ENCODE data around the gene ATP6V1C2.

The ATP6V1C2 gene

DNA sequence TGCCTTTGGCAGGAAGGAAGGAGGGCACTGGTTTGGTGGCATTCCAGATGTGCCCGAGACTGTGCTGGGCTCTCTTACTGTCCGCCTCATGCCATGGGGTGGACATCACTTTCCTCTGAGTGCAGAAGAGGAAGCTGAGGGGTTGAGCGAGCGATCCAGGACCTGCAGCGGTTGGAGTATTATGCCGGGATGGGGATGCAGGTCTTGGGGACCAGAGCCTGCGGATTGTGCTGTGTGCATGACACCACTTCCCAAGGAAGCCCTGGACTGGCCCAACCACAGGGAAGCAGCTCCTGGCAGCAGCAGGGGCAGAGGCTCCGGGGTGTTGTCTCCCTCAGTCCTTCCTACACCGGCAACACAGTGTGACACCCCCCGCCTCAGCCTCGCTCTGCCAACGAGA is 44.5 kb downstream of the ATP6V1C2 start:
- Histone ChIP-seq H3K4me2 (ENCODE audit: low read length) (no peak overlapping the region), H3K36me3 (ENCODE audit: control insufficient read depth in 1 of 2, insufficient read depth in 2 of 2, low read length in 2 of 2) (peaks cover 0 to 2% of the 10 kb centered on the region in 2 experiments), H3K4ac (ENCODE audit: low read depth, low read length) (no peak overlapping the region), H3K79me2 (ENCODE audit: control insufficient read depth, insufficient read depth, low read length, poor library complexity) (no peaks in the 10 kb centered on the region), H3K79me1 (ENCODE audit: low read length) (no peaks in the 10 kb centered on the region), H3K9me3 (ENCODE audit: insufficient read depth, low read depth, low read length) (peaks cover 2% of the 10 kb centered on the region), H3K9ac (ENCODE audit: low read length) (no peak overlapping the region), H3K18ac (ENCODE audit: low read length) (no peak overlapping the region), H2BK12ac (ENCODE audit: low read length) (no peak overlapping the region), H3K4me3 (ENCODE audit: low read depth, low read length) (no peak overlapping the region), H3K23ac (ENCODE audit: low read length) (no peak overlapping the region), H2AK5ac (ENCODE audit: low read length) (no peak overlapping the region), H3K27me3 (ENCODE audit: insufficient read depth, low read length) (no peaks in the 10 kb centered on the region), H2BK120ac (ENCODE audit: insufficient read depth, low read length, poor library complexity) (no peak overlapping the region), H2BK5ac (ENCODE audit: low read depth, low read length, poor library complexity) (no peak overlapping the region), H4K8ac (ENCODE audit: low read depth, low read length) (no peak overlapping the region), H4K91ac (ENCODE audit: low read depth, low read length) (no peak overlapping the region), H2AFZ (ENCODE audit: insufficient read depth, low read length, poor library complexity) (no peak overlapping the region), H4K12ac (ENCODE audit: low read depth, low read length) (no peak overlapping the region), H3K14ac (ENCODE audit: low read length) (no peak overlapping the region), H3K4me1 (ENCODE audit: control insufficient read depth in 1 of 2, insufficient read depth in 2 of 2, low read length in 2 of 2) (peaks cover 11 to 12% of the 10 kb centered on the region in 2 experiments), H3K27ac (ENCODE audit: low read depth, low read length) (no peak overlapping the region)
- no peak for DNase-seq
- no CpG with 5 or more reads among the region's 12 CpGs for WGBS (ENCODE audit: extremely low coverage, insufficient coverage, insufficient read length)

- H2BK5ac ChIP-seq (ENCODE audit: low read depth, low read length, poor library complexity) = no peak overlapping the region
- no peak overlapping the region for H2AK5ac ChIP-seq (ENCODE audit: low read length)
- peaks cover 6% of the 10 kb centered on the region for H3K79me1 ChIP-seq (ENCODE audit: low read length)
- no peak overlapping the region for H3K4me2 ChIP-seq (ENCODE audit: low read length)
- no peak overlapping the region for H3K4me3 ChIP-seq (ENCODE audit: low read depth, low read length)
- WGBS (ENCODE audit: extremely low coverage, insufficient coverage, insufficient read length) = no CpG with 5 or more reads among the region's 16 CpGs
- no peak overlapping the region for H2BK120ac ChIP-seq (ENCODE audit: insufficient read depth, low read length, poor library complexity)
- H3K79me2 ChIP-seq (ENCODE audit: control insufficient read depth, insufficient read depth, low read length, poor library complexity) = peaks cover 4% of the 10 kb centered on the region
- H3K18ac ChIP-seq (ENCODE audit: low read length) = no peak overlapping the region
- H3K23ac ChIP-seq (ENCODE audit: low read length) = no peak overlapping the region
- H3K14ac ChIP-seq (ENCODE audit: low read length) = no peak overlapping the region
- H4K12ac ChIP-seq (ENCODE audit: low read depth, low read length) = no peak overlapping the region
- no peak overlapping the region for H3K9ac ChIP-seq (ENCODE audit: low read length)
- H3K9me3 ChIP-seq (ENCODE audit: insufficient read depth, low read depth, low read length) = peaks cover 2% of the 10 kb centered on the region
- no peak overlapping the region for H4K8ac ChIP-seq (ENCODE audit: low read depth, low read length)
- H3K27me3 ChIP-seq (ENCODE audit: insufficient read depth, low read length) = no peaks in the 10 kb centered on the region
- H3K27ac ChIP-seq (ENCODE audit: low read depth, low read length) = no peak overlapping the region
- no peak overlapping the region for H4K91ac ChIP-seq (ENCODE audit: low read depth, low read length)
- H2AFZ ChIP-seq (ENCODE audit: insufficient read depth, low read length, poor library complexity) = no peak overlapping the region
- no peak overlapping the region for H3K4ac ChIP-seq (ENCODE audit: low read depth, low read length)
- peaks cover 2 to 6% of the 10 kb centered on the region in 2 experiments for H3K36me3 ChIP-seq (ENCODE audit: control insufficient read depth in 1 of 2, insufficient read depth in 2 of 2, low read length in 2 of 2)
- H3K4me1 ChIP-seq (ENCODE audit: control insufficient read depth in 1 of 2, insufficient read depth in 2 of 2, low read length in 2 of 2) = peaks cover 8% of the 10 kb centered on the region in 2 experiments
- no peak overlapping the region for H2BK12ac ChIP-seq (ENCODE audit: low read length)
- DNase-seq = no peak
Measured at GRCh38 chr2:10768063-10768507, 46.7 kb downstream of the ATP6V1C2 start.

DNA sequence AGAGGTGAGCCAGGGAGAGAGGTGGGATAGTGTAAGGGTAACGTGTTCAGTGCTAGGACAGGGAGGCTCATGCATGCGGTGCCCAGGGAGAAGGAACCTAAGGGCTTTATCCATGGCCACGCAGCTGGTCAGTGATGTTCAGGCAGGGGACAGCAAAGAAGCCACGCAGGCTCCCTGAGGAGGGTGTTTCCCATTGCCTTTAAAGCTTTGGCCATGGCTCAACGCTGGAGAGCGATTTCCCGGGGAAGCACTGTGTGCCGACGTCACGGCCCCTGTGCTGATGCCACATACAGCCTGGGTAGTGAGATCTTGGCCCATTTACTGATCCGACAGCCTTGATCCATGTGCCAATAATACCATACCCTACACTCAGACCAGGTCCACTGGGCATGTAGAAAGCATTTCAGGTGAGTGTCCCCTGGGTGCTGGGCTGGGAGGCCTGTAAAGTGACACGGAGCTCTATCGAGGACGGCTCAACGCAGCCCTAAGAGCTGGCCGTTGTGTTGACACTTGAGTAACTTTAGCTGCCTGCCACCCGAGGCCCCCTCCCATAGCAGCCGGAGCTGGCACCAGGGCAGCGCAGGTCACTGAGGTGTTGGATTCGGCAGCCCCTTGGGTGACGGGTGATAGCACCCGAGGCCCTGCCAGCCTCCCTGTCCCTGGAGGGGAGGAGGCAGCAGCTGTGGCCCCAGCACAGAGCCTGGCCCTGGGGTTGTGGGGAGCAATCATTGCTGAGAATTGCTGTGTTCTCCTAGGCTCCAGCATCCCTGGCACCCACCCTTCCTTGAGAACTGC is 49.7 kb downstream of the ATP6V1C2 start:
- Histone ChIP-seq H2AFZ (ENCODE audit: insufficient read depth, low read length, poor library complexity) (no peak overlapping the region), H4K8ac (ENCODE audit: low read depth, low read length) (no peak overlapping the region), H3K23ac (ENCODE audit: low read length) (no peak overlapping the region), H3K14ac (ENCODE audit: low read length) (no peak overlapping the region), H3K4me1 (ENCODE audit: control insufficient read depth in 1 of 2, insufficient read depth in 2 of 2, low read length in 2 of 2) (peaks cover 23 to 29% of the 10 kb centered on the region in 2 experiments), H2AK5ac (ENCODE audit: low read length) (peak overlapping the region; percentile 11), H3K27ac (ENCODE audit: low read depth, low read length) (no peak overlapping the region), H3K18ac (ENCODE audit: low read length) (no peak overlapping the region), H2BK120ac (ENCODE audit: insufficient read depth, low read length, poor library complexity) (no peak overlapping the region), H3K4me2 (ENCODE audit: low read length) (no peak overlapping the region), H3K4me3 (ENCODE audit: low read depth, low read length) (no peak overlapping the region), H3K79me2 (ENCODE audit: control insufficient read depth, insufficient read depth, low read length, poor library complexity) (peaks cover 7% of the 10 kb centered on the region), H3K9me3 (ENCODE audit: insufficient read depth, low read depth, low read length) (no peaks in the 10 kb centered on the region), H2BK5ac (ENCODE audit: low read depth, low read length, poor library complexity) (no peak overlapping the region), H2BK12ac (ENCODE audit: low read length) (no peak overlapping the region), H3K4ac (ENCODE audit: low read depth, low read length) (no peak overlapping the region), H3K36me3 (ENCODE audit: control insufficient read depth in 1 of 2, insufficient read depth in 2 of 2, low read length in 2 of 2) (peaks cover 7 to 14% of the 10 kb centered on the region in 2 experiments), H3K79me1 (ENCODE audit: low read length) (peaks cover 21% of the 10 kb centered on the region), H4K91ac (ENCODE audit: low read depth, low read length) (peak overlapping the region; percentile 17), H4K12ac (ENCODE audit: low read depth, low read length) (no peak overlapping the region), H3K9ac (ENCODE audit: low read length) (no peak overlapping the region), H3K27me3 (ENCODE audit: insufficient read depth, low read length) (no peaks in the 10 kb centered on the region)
- no peak for DNase-seq
- WGBS (ENCODE audit: extremely low coverage, insufficient coverage, insufficient read length) = no CpG with 5 or more reads among the region's 22 CpGs

GRCh38 chr2:10771786-10772185 is 50.4 kb downstream of the ATP6V1C2 start:
- no peak overlapping the region for H3K4me3 ChIP-seq (ENCODE audit: low read depth, low read length)
- no peaks in the 10 kb centered on the region for H3K9me3 ChIP-seq (ENCODE audit: insufficient read depth, low read depth, low read length)
- no peak overlapping the region for H2BK5ac ChIP-seq (ENCODE audit: low read depth, low read length, poor library complexity)
- H3K4me2 ChIP-seq (ENCODE audit: low read length) = no peak overlapping the region
- H4K12ac ChIP-seq (ENCODE audit: low read depth, low read length) = no peak overlapping the region
- H3K14ac ChIP-seq (ENCODE audit: low read length) = no peak overlapping the region
- no peak overlapping the region for H3K27ac ChIP-seq (ENCODE audit: low read depth, low read length)
- H3K36me3 ChIP-seq (ENCODE audit: control insufficient read depth in 1 of 2, insufficient read depth in 2 of 2, low read length in 2 of 2) = peaks cover 14 to 21% of the 10 kb centered on the region in 2 experiments
- peaks cover 7% of the 10 kb centered on the region for H3K79me2 ChIP-seq (ENCODE audit: control insufficient read depth, insufficient read depth, low read length, poor library complexity)
- H2BK12ac ChIP-seq (ENCODE audit: low read length) = no peak overlapping the region
- no peak overlapping the region for H4K91ac ChIP-seq (ENCODE audit: low read depth, low read length)
- H3K79me1 ChIP-seq (ENCODE audit: low read length) = peaks cover 21% of the 10 kb centered on the region
- no peak overlapping the region for H2AK5ac ChIP-seq (ENCODE audit: low read length)
- no peak overlapping the region for H4K8ac ChIP-seq (ENCODE audit: low read depth, low read length)
- H3K18ac ChIP-seq (ENCODE audit: low read length) = no peak overlapping the region
- no peak overlapping the region for H3K23ac ChIP-seq (ENCODE audit: low read length)
- WGBS (ENCODE audit: extremely low coverage, insufficient coverage, insufficient read length) = no CpG with 5 or more reads among the region's 13 CpGs
- no peak overlapping the region for H2BK120ac ChIP-seq (ENCODE audit: insufficient read depth, low read length, poor library complexity)
- peaks cover 23 to 29% of the 10 kb centered on the region in 2 experiments for H3K4me1 ChIP-seq (ENCODE audit: control insufficient read depth in 1 of 2, insufficient read depth in 2 of 2, low read length in 2 of 2)
- H2AFZ ChIP-seq (ENCODE audit: insufficient read depth, low read length, poor library complexity) = no peak overlapping the region
- H3K27me3 ChIP-seq (ENCODE audit: insufficient read depth, low read length) = no peaks in the 10 kb centered on the region
- H3K4ac ChIP-seq (ENCODE audit: low read depth, low read length) = no peak overlapping the region
- H3K9ac ChIP-seq (ENCODE audit: low read length) = no peak overlapping the region
- no peak for DNase-seq

Measured in trophoblast cell (in vitro differentiated cells and primary cell).